Transverse colon (tissue), 4 donors: ENCODE measurements around the gene PRR19.

ENCODE experiments used
- CTCF ChIP-seq, 5 experiments: fragments of 200-600 bp in 3 of 5; fragments of 450-650 bp in 2 of 5; sonication (generic) in 3 of 5; IDR thresholded peaks; 1 replicate in 2 of 5; 2 replicates in 3 of 5; pipeline ENCODE4 v1.5.1; 2016 to 2017; ENCODE audit warnings: antibody characterized with exemption in 5 of 5, inconsistent platforms in 3 of 5, mild to moderate bottlenecking in 2 of 5, moderate library complexity in 1 of 5
- POLR2A ChIP-seq: fragments of 450-650 bp; IDR thresholded peaks from one replicate; pipeline ENCODE4 v1.6.1; 2016; ENCODE audit warnings: antibody characterized with exemption, mild to moderate bottlenecking, moderate library complexity
- POLR2AphosphoS5 ChIP-seq, 3 donors: sonication (generic); formaldehyde crosslinking; IDR thresholded peaks; one replicate each; pipeline ENCODE4 v1.6.1; 2016; ENCODE audit warnings: antibody characterized with exemption in 3 of 3

- no peak for TF ChIP-seq CTCF (IDR thresholded peaks at IDR 0.05)
- TF ChIP-seq POLR2AphosphoS5 (IDR thresholded peaks at IDR 0.05) = no peak
- TF ChIP-seq POLR2A = no peak
Observed at GRCh38 chr19:42317535-42317934, 15.6 kb downstream of the PRR19 start.
